Muscle of leg (tissue), 11 donors: Measurements from ENCODE around the gene ADAMTS15. TPM values are rescaled to one million over a fixed set of nuclear protein-coding genes. Genes with fewer than 3 reads are reported as not detected.

Source experiments
- DNase-seq: peaks from one replicate; pipeline ENCODE4 v3.0.0; 2013
- H3K27ac ChIP-seq: one replicate; pipeline ENCODE4 v1.5.1; 2013; ENCODE audit warnings: mild to moderate bottlenecking, low read length, control low read depth
- H3K27me3 ChIP-seq: one replicate; pipeline ENCODE4 v1.6.1; 2013; ENCODE audit warnings: low read length; ENCODE audit not compliant: control insufficient read depth, insufficient read depth
- H3K36me3 ChIP-seq: one replicate; pipeline ENCODE4 v1.6.1; 2013; ENCODE audit warnings: low read length; ENCODE audit not compliant: control insufficient read depth, insufficient read depth
- H3K4me1 ChIP-seq: one replicate; pipeline ENCODE4 v1.6.1; 2013; ENCODE audit warnings: low read length; ENCODE audit not compliant: control insufficient read depth, insufficient read depth
- H3K4me3 ChIP-seq: one replicate; pipeline ENCODE4 v1.5.1; 2013; ENCODE audit warnings: low read length, control low read depth
- H3K9me3 ChIP-seq: replicated peaks from 2 replicates; pipeline ENCODE4 v1.6.1; 2013; ENCODE audit warnings: low read depth, low read length; ENCODE audit not compliant: control insufficient read depth
- WGBS: methylation state at CpG from one replicate; pipeline ENCODE4 v1.1.5; 2013; ENCODE audit warnings: missing lambda C conversion rate; ENCODE audit not compliant: insufficient coverage; 5-methylcytosine and 5-hydroxymethylcytosine counted together
- polyA plus RNA-seq, 8 donors: library from polyadenylated mRNA; unstranded; fragments of 120-200 nt; gene quantifications; one replicate each; pipeline versions ENCODE4 v1.2.1 to v1.2.3, GENCODE V29; 2013; ENCODE audit warnings: inconsistent platforms in 1 of 8, low replicate concordance in 1 of 8; ENCODE audit not compliant: insufficient read length in 8 of 8, insufficient read depth in 1 of 8
- total RNA-seq: library from RNA; stranded (reverse); fragments of 120-200 nt; gene quantifications from one replicate; pipeline ENCODE4 v1.2.4, GENCODE V29; 2013

Gene ADAMTS15
- total and polyA plus RNA-seq, 9 donors, result 17.8 to 33.4 (median 24.6) TPM

DNA sequence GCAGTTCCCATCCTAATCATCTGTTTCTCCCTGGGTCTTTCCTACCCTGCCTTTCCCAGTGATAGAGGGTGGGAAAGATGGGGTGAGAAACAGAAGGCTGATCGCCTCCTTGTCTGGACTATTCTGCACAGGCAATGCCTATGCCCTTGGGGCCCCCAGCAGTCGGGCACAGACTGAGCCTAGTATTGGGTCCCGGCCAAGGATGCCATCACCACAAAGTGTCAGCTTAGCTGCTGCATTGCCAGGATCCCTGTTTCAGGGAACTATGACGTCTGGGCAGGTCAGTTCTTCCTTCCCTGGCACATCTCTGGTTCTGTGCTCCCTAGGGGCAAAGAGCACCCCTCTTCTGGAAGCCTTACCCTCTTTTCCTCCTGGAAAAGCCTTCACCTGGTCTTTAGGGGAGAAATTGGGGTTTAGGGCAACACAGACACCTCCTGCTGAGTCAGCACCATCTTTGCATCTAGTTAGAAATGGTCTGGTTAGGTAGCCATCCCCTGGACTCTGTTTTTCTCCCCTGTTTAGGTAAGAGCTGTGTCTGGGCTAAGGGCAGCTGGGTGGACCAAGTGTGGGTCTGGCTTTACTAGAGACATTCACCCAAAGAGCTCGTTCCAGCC lies 22.1 kb upstream of the ADAMTS15 start:
- H3K27me3 ChIP-seq, result peaks cover 53% of the 10 kb centered on the region
- H3K4me1 ChIP-seq, result peaks cover 27% of the 10 kb centered on the region
- H3K9me3 ChIP-seq, result no peaks in the 10 kb centered on the region
- H3K36me3 ChIP-seq, result no peaks in the 10 kb centered on the region
- H3K4me3 ChIP-seq, result peak overlapping the region; percentile 36
- 60% methylated on average over 5 of the region's 5 CpGs for WGBS
- no peak overlapping the region for H3K27ac ChIP-seq
- DNase-seq, result no peak

DNA sequence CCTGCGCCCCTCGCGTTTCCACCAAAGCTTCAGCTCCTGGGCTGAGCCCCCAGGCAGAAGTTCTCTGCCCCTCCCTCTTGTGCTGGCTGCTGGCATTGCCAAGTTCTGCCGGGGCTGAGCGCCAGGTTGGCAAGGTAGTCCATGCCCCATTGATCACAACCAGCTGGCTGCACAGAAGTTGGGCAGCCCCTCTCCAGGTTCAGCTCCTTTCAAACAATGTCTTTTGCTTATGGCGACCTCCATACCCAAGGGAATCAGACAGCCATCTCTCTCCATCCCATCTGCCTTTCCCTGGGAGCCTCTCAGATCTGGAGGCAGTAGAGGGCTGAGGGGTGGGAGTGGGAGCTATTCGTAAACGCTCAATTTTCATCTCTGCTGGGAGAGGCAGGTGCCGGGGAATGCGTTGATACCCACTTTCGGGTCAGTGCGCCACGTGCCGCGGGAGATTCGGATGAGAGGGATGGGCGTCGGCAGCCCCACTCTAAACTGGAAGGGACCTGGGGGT lies 21.6 kb upstream of the ADAMTS15 start:
- WGBS, result 28% methylated on average over 16 of the region's 18 CpGs
- peaks cover 51% of the 10 kb centered on the region for H3K27me3 ChIP-seq
- no peaks in the 10 kb centered on the region for H3K9me3 ChIP-seq
- peak overlapping the region; percentile 36 for H3K4me3 ChIP-seq
- no peak for DNase-seq
- no peak overlapping the region for H3K27ac ChIP-seq
- H3K4me1 ChIP-seq, result peaks cover 31% of the 10 kb centered on the region
- H3K36me3 ChIP-seq, result no peaks in the 10 kb centered on the region

- H3K9me3 ChIP-seq, result no peaks in the 10 kb centered on the region
- peaks cover 48% of the 10 kb centered on the region for H3K27me3 ChIP-seq
- H3K4me3 ChIP-seq, result peak overlapping the region; percentile 36
- H3K4me1 ChIP-seq, result peaks cover 31% of the 10 kb centered on the region
- no peak for DNase-seq
- no peak overlapping the region for H3K27ac ChIP-seq
- no peaks in the 10 kb centered on the region for H3K36me3 ChIP-seq
- WGBS, result under 1% methylated on average over 84 of the region's 84 CpGs
These were observed 20.7 kb upstream of the ADAMTS15 start for GRCh38 chr11:130427581-130428315.

GRCh38 chr11:130428316-130429119 lies 19.9 kb upstream of the ADAMTS15 start, which contains the start of gene ADAMTS8:
TSS of gene ADAMTS8 (minus strand) at chr11:130428609. CDS start at chr11:130428286, 323 bp downstream.
- Histone ChIP-seq H3K4me3 (peak within 1 kb of the TSS; percentile 44), H3K36me3 (no peaks in the 10 kb centered on the region), H3K27ac (no peak within 1 kb of the TSS), H3K4me1 (peaks cover 31% of the 10 kb centered on the region), H3K27me3 (peaks cover 48% of the 10 kb centered on the region), H3K9me3 (no peaks in the 10 kb centered on the region)
- 1% methylated on average over 47 of the region's 64 CpGs for WGBS
- DNase-seq, result peak; percentile 68

GRCh38 chr11:130429120-130429681 lies 19.2 kb upstream of the ADAMTS15 start:
- Histone ChIP-seq H3K36me3 (no peaks in the 10 kb centered on the region), H3K4me3 (no peak overlapping the region), H3K9me3 (no peaks in the 10 kb centered on the region), H3K4me1 (peaks cover 31% of the 10 kb centered on the region), H3K27ac (no peak overlapping the region), H3K27me3 (peaks cover 45% of the 10 kb centered on the region)
- no peak for DNase-seq
- no CpG with 5 or more reads among the region's 2 CpGs for WGBS

DNA sequence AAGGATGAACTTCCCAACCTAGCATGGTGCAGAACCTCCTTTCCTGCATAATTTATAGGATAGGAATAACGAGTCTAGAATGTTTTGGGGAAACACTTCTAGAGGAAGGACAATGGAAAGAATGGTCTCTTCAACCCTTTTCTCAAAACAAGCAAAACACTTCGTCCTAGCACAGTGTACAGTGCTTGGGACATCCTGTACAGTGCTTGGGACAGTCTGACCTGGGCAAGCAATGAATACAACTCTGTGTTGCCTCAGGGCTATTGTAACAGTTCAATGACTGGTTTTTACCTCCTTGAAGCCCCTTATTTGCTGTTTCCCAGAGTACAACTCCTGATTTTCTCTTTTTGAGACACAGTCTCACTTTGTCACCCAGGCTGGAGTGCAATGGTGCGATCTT lies 18.5 kb upstream of the ADAMTS15 start:
- Histone ChIP-seq H3K27me3 (peaks cover 39% of the 10 kb centered on the region), H3K27ac (no peak overlapping the region), H3K4me1 (peaks cover 32% of the 10 kb centered on the region), H3K9me3 (no peaks in the 10 kb centered on the region), H3K4me3 (no peak overlapping the region), H3K36me3 (no peaks in the 10 kb centered on the region)
- 83% methylated on average over 2 of the region's 3 CpGs for WGBS
- no peak for DNase-seq

DNA sequence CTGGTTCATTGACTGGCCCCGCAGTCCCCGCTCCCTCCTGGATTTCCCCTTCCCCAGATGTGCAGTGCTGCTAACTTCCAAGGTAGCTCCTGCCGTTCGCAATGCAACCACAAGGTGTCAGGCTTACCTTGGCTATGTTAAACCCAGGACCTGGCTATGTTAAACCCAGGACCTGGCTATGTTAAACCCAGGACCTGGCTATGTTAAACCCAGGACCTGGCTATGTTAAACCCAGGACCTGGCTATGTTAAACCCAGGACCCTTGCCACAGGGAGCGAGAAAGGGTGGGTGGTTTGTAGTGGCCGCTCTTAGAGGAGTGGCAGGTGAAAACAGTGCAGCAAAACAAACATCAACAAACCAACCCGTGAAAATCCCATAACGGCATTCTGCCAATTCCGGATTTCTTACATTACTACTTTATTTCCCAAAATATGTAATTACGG lies 17.1 kb upstream of the ADAMTS15 start:
- Histone ChIP-seq H3K4me3 (no peak overlapping the region), H3K4me1 (peaks cover 39% of the 10 kb centered on the region), H3K36me3 (no peaks in the 10 kb centered on the region), H3K27me3 (peaks cover 32% of the 10 kb centered on the region), H3K27ac (no peak overlapping the region), H3K9me3 (no peaks in the 10 kb centered on the region)
- DNase-seq, result peak; percentile 81
- 8% methylated on average over 2 of the region's 10 CpGs for WGBS

DNA sequence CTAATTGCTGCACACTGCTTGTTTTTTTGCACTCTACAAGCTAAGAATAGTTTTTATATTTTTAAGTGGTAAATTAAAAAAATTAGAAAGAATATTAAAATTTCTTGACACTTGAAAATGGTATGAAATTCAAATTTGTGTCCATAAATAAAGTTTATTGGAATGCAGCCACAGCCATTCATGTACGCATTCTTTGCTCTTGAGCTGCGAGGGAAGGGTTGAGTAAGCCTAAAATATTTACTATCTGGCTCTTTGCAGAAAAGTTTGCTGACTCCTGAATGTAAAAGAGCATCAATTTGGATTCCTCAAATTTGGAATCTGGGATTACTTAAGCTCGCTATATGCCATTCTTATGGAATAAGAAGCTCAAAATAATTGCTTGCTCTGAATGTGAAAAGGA lies 16.6 kb upstream of the ADAMTS15 start:
- H3K27me3 ChIP-seq, result peaks cover 28% of the 10 kb centered on the region
- no peaks in the 10 kb centered on the region for H3K9me3 ChIP-seq
- no peak overlapping the region for H3K4me3 ChIP-seq
- DNase-seq, result no peak
- WGBS, result no CpG with 5 or more reads among the region's 3 CpGs
- H3K27ac ChIP-seq, result no peak overlapping the region
- no peaks in the 10 kb centered on the region for H3K36me3 ChIP-seq
- peaks cover 37% of the 10 kb centered on the region for H3K4me1 ChIP-seq

- Histone ChIP-seq H3K4me3 (no peak overlapping the region), H3K27me3 (peaks cover 19% of the 10 kb centered on the region), H3K27ac (no peak overlapping the region), H3K36me3 (no peaks in the 10 kb centered on the region), H3K9me3 (no peaks in the 10 kb centered on the region), H3K4me1 (peaks cover 28% of the 10 kb centered on the region)
- DNase-seq, result no peak
- WGBS, result 53% methylated on average over 2 of the region's 4 CpGs
These were observed 15.1 kb upstream of the ADAMTS15 start for GRCh38 chr11:130433357-130433756.
